ENCODE results near the gene KLK2.
"Not testable (repeated sequence)": the region's sequence is repeated elsewhere in the genome, so short reads cannot be mapped to it uniquely, and the experiment has no call there.

KLK2 gene

DNA sequence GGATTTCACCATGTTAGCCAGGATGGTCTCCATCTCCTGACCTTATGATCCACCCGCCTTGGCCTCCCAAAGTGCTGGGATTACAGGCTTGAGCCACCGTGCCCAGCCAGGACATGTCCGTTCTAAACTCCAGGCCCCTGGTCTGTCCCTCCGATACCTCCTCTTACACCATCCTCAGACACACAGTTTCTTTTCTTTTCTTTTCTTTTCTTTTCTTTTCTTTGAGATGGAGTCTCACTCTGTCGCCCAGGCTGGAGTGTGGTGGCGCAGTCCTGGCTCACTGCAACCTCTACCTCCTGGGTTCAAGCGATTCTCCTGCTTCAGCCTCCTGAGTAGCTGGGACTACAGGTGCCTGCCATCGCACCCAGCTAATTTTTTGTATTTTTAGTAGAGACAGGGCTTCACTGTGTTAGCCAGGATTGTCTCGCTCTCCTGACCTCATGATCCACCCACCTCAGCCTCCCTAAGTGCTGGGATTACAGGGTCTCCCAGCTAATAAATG, 22.9 kb downstream of the KLK2 start:
- not testable (repeated sequence) for DNase-seq

DNA sequence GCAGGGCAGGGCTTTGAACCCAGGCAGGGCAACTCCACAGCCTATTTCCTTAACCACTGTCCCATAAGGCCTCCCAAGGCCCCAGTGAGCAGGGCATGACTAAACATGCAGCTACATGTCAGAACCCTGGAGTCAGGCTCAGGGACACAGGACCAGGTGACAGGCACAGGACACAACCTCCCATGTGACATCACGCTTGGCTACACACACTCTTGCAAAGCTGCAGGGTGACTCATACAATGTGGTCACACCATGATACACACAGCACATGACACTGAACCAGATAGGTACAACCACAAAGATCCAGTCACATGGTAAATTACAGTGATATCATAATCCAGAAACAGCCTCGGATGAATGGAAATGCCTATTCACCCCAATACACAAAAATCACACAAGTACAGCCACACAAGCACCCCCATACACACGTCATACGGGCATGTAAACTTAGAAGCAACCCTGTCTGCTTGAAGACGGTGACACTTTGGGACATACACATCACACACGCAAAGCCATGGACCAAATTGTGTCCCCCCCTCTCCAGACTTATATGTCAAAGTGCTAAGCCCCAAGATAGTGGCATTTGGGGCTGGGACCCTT, 23.5 kb downstream of the KLK2 start:
- no peak for DNase-seq

DNA sequence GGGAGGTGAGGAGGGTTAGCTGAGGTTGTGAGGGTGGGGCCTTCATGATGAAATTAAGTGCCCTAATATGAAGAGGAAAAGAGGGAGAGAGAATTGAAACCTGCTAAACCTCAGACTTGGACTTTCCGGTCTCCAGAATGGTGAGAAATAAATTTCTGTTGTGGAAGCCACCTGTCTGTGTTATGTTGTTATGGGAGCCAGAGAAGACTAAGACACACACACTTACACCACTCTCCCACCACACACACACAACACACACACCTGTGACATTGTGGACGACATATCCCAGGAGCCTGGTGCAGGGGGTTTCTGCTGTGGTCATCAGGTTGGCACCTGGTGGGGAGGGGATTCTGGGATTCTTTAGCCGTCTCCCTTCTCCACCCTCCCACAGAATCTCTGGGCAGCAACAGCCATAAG, 24.0 kb downstream of the KLK2 start:
- no peak for DNase-seq

DNA sequence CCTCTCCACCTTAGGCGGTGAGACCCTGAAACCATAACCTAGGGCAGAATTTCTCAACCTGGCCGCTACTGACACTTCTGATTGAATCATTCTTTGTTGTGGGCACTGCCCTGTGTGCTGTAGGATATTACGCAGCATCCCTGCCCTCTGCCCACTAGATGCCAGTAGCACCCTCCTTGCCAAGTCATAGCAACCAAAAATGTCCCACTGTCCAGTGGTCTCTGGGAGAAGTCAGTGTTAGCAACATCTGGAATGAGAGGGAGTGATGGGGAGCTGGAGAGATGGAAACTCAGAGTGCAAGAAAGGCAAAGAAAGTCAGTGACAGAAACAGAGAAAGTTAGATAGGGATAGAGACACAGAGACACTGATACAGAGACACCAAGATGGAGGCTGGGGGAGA, 24.4 kb downstream of the KLK2 start:
- DNase-seq = no peak

DNA sequence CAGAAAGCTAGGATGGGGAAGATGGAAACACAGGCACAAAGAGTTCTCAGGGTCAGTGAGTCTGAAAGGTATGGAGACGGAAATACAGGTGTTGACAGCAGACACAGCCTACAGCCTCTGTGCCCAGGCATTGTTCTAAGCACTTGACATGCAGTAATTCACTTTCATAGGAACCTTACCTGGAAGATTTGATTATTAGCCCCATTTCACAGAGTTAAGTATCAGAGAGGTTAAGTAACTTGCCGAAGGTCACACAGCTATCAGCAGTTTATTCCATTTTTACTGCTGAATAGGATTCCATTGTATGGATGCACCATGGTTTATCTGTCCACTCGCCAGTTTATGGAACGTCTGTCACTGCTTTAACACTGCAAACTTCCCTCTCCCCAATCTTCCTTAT, 24.8 kb downstream of the KLK2 start:
- DNase-seq = no peak

DNA sequence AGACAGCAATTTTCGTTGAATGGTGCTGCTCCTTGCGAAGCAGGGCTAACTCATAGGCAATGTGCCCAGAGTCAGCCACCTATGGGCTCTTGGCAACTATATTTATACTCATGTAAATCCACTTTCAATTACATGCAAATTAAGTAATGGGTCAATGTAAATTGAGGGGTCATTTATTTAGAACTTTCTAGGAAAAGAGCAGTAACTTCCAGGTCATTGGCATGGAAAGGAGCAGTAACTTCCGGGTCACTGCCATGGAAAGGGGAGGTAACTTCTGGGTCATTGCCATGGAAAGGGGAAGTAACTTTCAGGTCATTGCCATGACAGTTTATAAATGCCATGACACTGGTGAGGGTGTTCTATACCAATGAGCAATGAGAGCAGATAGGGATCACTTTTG, 26.3 kb downstream of the KLK2 start:
- DNase-seq = no peak

DNA sequence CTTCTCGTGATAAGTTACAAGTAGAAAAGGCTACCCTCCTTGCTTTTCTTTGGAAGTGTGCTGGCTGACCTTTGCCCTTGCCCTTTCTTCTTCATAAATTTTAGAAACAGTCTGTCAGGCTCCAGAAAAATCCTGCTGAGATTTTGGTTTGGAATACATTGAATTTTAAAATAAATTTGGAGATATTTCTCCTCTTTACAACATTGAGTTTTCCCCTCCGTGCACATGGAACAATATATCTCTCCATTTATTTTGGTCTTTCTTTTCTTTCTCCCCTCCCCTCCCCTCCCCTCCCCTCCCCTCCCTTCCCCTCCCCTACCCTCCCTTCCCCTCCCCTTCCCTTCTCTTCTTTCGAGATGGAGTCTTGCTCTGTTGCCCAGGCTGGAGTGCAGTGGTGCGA, 29.4 kb downstream of the KLK2 start:
- DNase-seq = no peak

DNA sequence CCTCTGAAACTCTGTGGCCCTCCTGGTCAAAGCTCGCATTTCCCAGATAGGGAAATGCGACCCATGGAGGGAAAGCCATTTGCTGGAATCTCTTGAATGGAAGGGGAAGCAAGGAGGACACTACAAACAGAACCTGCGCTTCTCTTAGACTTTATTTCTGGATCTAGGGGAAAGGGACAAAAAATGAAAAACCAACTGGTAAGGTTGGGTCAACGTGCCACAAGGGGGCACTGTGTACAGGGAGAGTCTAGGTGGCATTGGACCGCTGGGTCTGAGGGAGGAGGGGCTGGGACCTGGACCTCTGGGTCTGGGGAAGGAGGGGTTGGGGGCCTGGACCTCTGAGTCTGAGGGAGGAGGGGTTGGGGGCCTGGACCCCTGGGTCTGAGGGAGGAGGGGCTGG, 33.0 kb downstream of the KLK2 start:
- DNase-seq = no peak

DNA sequence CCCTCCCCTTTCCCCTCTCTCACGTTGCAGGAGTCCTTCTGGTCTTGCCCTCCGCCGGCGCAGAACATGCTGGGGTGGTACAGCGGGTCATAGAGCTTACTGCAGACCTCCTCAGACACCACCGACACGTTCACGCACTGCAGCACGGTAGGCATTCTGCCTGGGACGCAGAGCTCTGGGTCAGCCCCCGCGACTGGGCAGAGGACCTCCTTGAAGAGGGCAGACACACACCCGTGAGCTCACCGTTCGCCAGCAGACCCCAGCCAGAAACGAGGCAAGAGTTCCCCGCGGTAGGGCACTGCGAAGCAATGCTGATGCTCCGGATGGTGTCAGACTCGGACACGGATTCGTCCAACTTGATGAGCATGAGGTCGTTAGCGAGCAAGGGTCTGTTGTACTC, 35.1 kb downstream of the KLK2 start:
- no peak for DNase-seq

DNA sequence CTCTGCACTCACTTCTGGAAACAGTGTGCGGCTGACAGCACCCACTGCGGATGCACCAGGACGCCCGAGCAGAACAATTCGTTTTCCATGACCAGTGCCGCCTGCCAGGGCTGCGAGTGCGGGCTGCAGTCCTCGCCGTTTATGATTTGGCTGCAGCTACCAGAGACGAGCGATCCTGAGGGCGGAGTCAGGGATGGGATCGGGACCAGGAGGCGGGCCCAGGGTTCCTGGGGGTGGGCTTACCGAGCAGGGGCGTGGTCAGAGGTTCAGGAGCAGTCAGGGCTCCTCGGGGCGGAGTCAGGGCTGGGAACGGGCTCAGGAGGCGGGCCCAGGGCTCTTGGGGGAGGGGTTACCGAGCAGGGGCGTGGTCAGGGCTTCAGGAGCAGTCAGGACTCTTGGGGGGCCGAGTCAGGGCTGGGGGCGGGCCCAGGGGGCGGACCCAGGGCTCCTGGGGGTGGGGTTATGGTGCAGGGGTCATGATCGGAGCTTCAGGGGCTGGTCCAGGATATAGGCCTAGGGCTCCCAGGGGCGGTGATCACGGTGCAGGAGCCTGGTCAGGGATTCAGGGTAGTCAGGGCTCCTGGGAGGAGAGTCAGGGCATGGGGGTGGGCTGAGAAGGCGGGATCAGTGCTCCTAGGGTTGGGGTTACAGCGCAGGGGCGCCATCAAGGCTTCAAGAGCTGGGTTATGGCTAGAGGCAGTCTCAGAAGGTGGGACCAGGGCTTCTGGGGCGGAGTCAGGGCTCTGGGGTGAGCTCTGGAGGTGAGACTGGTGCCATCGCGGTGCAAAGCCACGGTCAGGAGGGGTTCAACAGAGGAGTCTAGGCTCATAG, 36.2 kb downstream of the KLK2 start:
- no peak for DNase-seq

DNA sequence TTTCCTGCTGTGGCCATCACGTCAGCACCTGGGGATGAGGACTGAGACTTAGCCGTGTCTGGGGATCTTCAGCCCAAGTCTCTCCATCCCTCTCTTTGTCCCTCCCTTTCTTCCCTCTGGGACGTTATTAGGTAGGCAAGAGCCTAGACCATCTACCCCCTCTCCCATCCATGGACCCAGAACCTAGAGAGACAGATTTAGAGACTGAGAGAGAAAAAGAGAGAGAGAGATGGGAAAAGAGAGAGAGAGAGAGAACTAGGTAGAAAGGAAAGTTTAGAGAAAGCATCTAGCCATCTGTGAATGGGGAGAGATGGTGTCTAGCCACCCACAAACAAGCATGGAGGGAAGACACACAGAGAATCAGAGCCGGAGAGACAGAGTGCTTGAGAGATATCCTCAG, 37.5 kb downstream of the KLK2 start:
- DNase-seq = no peak

DNA sequence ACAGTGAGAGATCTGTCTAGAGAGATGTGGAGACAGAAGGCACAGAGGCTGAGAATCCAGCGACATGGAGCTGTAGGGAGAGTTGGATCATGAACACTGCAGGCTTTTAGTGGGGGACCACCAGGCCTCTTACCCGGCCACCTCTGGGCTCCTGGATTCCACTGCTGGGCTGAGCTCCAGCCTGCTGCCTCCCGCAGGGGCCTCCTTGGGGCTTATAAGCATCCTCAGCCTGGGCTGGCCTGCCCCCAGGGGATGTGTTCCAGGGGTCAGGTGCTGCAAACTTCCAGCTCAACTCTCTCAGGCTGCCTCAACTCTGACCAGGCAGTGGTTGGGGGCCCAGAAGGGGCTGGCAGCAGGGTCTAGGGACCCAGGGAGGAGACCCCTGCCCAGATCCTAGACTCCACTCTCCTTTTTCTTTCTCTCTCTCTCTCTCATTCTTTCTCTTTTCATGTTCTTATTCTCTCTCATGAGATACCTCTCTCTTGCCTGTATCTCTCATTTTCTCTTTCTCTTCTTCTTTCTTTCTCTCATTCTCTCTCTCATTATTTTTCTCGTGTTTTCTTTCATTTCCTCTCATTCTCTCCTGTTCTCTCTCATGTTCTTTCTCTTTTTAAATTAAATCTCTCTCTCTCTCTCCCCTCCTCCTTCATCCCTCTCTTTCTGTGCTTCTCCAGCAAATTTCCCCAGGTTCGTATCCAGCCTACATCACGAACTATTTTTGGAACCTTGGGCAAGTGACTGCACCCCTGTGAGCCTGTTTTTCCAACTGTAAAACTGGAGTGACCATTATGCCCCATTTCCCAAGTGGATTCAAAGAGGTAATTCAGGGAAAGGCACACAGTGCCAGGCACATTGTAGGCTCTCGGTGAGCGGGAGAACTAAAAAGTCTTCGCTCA, 38.2 kb downstream of the KLK2 start, which contains the start of gene KLK4:
Gene KLK4, minus strand, starts transcription at position 190 of the 896 bp plus-strand sequence. CDS start 657 bp downstream, outside the sequence.
- no peak for DNase-seq

DNA sequence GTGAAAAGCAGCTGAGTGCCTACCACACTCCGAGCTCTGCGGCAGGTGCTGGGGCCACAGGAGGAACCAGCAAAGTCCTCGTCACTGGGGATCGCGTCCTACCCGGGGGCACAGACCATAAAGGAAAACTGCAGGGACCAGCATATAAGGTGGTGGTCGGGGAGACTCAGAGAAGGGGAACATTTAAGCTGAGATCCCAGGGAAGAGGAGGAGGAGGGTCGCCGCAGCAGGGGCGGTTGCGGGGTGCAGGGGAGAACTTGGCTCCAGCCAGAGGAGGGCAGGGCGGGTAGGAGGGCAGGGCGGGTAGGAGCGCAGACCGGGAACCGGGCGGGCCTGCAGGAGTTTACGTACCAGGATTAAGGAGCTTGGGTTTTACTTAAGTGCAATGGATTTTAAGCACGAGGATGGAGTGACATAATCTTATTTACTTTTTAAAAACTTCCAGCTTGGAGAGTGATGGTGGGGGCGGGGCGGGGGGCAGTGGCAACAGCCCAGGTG, 38.9 kb downstream of the KLK2 start:
- no peak for DNase-seq

DNA sequence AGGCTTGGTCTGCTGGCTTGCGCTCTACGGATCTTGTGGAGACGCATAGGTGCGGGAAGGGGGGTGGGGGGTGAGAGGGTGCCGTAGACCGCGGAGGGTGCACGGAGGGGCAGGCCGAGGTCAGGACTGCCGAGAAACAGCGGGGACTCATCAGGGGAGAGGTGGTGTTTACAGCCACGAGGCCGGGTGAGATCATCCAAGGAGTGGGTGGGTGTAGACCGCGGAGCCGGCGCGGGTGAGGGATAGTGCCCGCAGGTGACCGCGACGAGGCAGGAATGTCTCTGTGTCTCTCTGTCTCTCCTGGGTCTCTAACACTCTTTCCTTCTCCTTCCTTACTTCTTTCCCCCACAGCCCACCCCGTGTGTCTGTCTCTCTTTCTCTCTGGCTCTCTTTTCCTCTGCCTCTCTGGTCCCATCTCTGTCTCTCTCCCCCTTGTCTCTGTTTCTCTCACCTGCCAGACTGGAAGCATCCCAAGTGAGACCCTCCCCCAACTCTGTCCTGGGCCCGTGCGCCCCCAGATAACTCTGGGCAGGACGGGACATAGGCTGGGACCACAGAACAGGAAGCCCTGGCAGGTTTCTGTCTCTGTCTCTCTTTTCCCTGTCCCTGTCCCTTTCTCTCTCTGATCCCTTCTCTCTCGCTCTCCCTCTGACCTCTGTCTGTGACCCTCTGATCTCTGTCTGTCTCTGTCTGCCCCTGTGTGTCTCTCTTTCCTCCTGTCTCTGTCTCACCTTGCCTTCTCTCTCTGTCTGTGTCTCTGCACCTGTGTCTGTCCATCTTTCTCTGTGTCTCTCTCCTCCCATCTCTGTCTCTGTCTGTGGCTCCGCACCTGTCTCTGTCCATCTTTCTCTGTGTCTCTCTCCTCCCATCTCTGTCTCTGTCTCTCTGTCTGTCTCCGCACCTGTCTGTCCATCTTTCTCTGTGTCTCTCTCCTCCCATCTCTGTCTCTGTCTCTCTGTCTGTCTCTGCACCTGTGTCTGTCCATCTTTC, 39.8 kb downstream of the KLK2 start:
- no peak for DNase-seq

DNA sequence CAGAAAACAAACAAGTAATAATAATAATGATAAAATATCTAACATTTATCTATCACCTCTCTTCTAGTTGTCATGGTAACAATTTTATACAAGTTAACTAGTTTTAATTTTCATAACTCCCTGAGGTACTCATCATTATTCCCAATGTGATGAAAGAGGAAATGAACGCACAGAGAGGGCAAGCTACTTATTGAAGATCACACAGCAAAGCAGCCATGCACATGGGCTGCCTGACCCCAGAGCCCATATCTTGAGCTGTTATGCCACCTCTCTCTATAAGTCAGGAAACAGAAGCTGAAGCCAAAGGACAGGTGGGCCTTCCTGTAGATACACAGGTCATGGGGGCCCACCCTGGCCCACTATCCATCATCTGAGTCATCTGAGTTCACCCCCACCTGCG, 42.8 kb downstream of the KLK2 start:
- no peak for DNase-seq

DNA sequence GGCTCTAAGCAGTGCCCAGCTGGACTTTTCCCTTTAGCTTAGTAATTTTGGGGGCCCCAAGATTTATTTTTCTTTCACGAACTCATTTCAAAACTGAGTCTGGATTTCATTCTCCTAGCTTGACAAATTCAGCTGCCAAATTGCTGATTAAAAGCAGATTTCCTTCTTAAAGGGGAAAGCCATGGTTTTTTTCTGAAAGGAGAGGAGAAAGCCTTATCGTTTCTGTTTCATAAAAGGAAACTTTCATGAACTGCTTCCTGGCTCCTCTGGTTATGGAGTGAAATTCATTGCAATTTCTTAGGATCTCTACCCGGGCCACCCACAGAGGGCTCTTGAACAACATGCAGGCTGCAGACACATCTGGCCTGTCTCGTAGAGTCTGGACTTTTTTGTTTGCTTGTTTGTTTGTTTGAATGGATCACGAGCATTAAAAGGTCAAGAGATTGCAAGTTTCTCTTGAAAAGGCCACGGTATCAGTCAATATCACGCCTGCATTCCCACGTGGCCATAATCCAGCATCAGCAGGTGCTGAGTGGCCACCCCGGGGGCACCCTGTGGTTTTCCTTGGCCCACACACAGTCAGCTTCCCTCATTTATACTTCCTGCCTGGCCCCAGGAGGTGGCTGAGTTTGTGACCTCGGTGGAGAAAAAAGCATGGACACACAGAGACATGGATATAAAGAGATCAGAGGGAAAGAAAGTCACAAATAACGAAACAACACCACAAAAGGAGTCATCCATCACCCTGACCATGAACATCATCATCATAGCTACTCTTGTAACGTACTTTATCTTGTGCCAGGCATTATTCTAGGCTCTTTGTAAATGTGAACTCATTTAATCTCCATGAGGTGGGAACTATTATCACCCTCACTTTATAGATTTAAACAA, 48.4 kb downstream of the KLK2 start:
- DNase-seq = no peak

DNA sequence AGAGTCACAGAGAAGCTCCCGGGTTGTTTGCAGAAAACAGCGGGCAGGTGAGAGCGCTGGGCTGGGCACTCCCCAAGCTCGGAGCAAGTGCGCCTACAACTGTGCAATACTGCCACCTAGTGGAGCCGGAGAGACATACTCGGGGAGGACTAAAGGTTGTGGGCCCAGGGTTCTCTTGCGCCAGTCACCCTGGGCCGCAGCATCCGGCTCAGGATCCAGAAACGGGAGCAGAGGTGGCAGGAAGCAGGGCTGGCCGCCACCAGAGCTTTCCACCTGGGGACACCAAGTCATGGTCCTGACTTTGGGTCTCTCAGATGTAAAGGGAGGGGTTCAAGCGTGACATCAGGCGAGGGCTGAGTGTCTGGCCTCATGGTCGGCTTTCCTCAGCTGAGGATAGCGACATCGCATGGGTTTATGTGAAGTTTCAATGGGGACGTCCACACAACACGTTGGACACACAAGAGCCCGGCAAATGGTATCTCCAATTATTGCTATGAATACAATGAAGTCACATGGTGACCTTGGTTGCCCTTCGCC, 49.1 kb downstream of the KLK2 start:
- peak; percentile 53 for DNase-seq

DNA sequence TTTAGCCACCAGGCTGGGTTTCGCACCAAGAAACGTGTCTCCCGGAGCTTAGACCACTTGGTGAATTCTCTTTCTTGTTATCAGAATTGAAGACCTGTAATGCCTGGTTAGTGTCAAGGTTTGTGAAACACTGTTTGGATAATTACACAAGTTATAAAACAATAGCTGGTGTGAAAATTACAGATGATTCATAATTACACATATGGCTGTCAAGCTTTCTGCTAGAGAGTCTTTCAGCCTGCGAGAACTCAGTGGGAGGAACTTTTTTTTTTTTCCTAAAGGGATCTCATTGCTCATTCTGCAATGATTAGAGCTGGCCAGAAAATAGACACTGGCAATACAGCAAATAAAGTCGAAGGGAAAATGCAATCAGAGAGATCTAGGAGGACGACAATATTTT, 51.3 kb downstream of the KLK2 start:
- DNase-seq = no peak

DNA sequence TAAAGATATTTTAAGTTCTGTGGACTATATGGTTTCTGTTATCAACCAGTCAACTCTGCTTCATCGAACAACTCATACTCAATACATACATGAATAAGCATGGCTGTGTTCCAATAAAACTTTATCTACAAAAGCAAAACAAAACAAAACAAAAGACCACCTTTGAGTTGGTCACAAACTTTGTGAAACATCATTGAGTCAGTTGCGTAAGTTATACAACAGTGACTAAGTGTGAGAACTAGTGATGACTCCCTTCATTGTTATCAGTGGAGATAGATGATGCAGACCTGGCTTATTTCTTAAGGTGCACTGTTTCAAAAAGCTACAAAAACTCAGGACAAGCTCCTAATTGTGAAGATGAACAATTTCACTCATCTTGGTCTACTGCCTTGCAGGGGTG, 52.5 kb downstream of the KLK2 start:
- no peak for DNase-seq

DNA sequence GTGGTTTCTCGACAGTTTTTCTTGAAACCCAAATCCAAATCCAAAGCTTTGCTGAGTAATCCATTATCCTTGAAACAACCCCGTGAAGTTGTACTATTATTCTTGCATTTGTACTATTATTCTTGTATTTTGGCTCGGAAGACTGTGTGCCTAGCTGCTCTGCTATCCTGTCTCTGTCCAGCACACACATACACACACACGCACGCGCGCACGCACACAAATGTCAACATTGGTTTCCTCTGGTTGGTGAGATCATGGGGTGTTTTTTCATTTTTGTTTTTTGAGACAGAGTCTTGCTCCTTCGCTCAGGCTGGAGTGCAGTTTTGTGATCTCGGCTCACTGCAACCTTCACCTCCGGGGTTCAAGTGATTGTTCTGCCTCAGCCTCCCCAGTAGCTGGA, 52.9 kb downstream of the KLK2 start:
- DNase-seq = no peak

DNA sequence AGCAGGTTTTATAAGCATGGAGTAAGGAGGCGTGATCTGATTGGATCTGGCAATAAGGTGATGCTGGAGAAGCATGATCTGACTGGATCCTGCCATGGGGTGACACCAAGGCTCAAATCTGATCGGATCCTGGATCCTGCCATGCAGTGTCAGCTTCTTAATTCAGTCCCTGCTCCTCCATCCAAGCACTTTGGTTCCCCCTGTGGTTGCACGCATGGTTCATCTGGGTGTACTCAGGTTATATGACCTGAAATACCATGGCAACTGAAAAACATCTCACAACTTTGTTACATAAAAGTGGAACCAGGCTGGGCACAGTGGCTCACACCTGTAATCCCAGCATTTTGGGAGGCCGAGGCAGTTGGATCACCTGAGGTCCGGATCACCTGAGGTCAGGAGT, 55.6 kb downstream of the KLK2 start:
- DNase-seq = no peak
